ENCODE data around the gene SAPCD1.
"Not testable (repeated sequence)": the region's sequence is repeated elsewhere in the genome, so short reads cannot be mapped to it uniquely, and the experiment has no call there.

SAPCD1 gene

DNA sequence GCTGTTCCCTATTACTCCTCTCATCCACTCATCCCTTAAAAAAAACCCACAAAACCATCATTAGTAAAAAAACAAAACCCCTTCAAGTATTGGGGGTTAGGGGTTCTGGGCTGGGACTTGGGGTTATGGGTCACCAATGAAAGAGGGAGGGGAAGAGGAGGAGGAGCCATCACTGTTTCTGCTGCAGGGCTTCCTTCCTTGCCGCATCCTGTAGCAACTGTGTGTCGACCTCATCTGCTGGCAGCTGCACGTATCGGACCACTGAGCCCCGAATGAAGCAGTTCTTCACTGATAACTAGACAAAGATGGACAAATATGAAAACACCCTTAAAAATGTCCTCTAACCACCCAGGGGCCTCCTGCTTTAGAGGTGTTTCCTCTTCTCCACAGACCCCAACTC is 35.1 kb downstream of the SAPCD1 start:
- Histone ChIP-seq H3K27ac (replicated peaks) (no peak overlapping the region), H3K4me3 (replicated peaks; ENCODE audit: insufficient read depth, low read length) (no peak overlapping the region)
- TF ChIP-seq SPI1 (IDR thresholded peaks at IDR 0.05; ENCODE audit: borderline replicate concordance, low read depth) (no peak), POLR2AphosphoS5 (IDR thresholded peaks at IDR 0.05; ENCODE audit: low read depth) (no peak), GABPA (IDR thresholded peaks at IDR 0.05; ENCODE audit: low read depth) (no peak)
- TF ChIP-seq, protein P1, sequence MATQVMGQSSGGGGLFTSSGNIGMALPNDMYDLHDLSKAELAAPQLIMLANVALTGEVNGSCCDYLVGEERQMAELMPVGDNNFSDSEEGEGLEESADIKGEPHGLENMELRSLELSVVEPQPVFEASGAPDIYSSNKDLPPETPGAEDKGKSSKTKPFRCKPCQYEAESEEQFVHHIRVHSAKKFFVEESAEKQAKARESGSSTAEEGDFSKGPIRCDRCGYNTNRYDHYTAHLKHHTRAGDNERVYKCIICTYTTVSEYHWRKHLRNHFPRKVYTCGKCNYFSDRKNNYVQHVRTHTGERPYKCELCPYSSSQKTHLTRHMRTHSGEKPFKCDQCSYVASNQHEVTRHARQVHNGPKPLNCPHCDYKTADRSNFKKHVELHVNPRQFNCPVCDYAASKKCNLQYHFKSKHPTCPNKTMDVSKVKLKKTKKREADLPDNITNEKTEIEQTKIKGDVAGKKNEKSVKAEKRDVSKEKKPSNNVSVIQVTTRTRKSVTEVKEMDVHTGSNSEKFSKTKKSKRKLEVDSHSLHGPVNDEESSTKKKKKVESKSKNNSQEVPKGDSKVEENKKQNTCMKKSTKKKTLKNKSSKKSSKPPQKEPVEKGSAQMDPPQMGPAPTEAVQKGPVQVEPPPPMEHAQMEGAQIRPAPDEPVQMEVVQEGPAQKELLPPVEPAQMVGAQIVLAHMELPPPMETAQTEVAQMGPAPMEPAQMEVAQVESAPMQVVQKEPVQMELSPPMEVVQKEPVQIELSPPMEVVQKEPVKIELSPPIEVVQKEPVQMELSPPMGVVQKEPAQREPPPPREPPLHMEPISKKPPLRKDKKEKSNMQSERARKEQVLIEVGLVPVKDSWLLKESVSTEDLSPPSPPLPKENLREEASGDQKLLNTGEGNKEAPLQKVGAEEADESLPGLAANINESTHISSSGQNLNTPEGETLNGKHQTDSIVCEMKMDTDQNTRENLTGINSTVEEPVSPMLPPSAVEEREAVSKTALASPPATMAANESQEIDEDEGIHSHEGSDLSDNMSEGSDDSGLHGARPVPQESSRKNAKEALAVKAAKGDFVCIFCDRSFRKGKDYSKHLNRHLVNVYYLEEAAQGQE (IDR thresholded peaks at IDR 0.05; ENCODE audit: insufficient replicate concordance, low read depth) = no peak

DNA sequence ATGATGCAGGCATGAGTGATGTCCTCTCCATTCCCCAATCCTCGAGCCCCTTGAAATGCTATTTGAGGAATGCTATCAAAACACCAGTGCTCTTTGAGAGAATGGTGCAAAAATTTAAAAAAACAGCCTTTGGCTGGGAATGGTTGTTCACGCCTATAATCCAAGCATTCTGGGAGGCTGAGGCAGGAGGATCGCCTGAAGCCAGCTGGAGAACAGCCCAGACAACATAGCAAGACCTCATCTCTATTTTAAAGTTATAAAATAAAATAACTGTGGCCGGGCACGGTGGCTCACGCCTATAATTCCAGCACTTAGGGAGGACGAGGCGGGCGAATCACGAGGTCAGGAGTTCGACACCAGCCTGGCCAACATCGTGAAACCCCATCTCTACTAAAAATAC is 37.3 kb downstream of the SAPCD1 start:
- TF ChIP-seq POLR2AphosphoS5 (IDR thresholded peaks at IDR 0.05; ENCODE audit: low read depth) = no peak
- TF ChIP-seq SPI1 (IDR thresholded peaks at IDR 0.05; ENCODE audit: borderline replicate concordance, low read depth) = no peak
- TF ChIP-seq, protein P2, sequence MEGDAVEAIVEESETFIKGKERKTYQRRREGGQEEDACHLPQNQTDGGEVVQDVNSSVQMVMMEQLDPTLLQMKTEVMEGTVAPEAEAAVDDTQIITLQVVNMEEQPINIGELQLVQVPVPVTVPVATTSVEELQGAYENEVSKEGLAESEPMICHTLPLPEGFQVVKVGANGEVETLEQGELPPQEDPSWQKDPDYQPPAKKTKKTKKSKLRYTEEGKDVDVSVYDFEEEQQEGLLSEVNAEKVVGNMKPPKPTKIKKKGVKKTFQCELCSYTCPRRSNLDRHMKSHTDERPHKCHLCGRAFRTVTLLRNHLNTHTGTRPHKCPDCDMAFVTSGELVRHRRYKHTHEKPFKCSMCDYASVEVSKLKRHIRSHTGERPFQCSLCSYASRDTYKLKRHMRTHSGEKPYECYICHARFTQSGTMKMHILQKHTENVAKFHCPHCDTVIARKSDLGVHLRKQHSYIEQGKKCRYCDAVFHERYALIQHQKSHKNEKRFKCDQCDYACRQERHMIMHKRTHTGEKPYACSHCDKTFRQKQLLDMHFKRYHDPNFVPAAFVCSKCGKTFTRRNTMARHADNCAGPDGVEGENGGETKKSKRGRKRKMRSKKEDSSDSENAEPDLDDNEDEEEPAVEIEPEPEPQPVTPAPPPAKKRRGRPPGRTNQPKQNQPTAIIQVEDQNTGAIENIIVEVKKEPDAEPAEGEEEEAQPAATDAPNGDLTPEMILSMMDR (IDR thresholded peaks at IDR 0.05; ENCODE audit: insufficient read depth, low read length) = no peak
- TF ChIP-seq, protein P1 (IDR thresholded peaks at IDR 0.05; ENCODE audit: insufficient replicate concordance, low read depth) = no peak
- no peak for TF ChIP-seq GABPA (IDR thresholded peaks at IDR 0.05; ENCODE audit: low read depth)
- Histone ChIP-seq H3K4me3 (replicated peaks; ENCODE audit: insufficient read depth, low read length) (no peak overlapping the region), H3K27ac (replicated peaks) (no peak overlapping the region), H3K27me3 (ENCODE audit: insufficient read depth, poor library complexity, severe bottlenecking) (no peaks in the 10 kb centered on the region)
- no peak for DNase-seq (ENCODE audit: low read depth in 1 of 2, low spot score in 1 of 2)

More for the DNA sequence above, 35.1 kb downstream of the SAPCD1 start:
- DNase-seq (ENCODE audit: low read depth in 1 of 2, low spot score in 1 of 2) = no peak
- no peaks in the 10 kb centered on the region for H3K27me3 ChIP-seq (ENCODE audit: insufficient read depth, poor library complexity, severe bottlenecking)

DNA sequence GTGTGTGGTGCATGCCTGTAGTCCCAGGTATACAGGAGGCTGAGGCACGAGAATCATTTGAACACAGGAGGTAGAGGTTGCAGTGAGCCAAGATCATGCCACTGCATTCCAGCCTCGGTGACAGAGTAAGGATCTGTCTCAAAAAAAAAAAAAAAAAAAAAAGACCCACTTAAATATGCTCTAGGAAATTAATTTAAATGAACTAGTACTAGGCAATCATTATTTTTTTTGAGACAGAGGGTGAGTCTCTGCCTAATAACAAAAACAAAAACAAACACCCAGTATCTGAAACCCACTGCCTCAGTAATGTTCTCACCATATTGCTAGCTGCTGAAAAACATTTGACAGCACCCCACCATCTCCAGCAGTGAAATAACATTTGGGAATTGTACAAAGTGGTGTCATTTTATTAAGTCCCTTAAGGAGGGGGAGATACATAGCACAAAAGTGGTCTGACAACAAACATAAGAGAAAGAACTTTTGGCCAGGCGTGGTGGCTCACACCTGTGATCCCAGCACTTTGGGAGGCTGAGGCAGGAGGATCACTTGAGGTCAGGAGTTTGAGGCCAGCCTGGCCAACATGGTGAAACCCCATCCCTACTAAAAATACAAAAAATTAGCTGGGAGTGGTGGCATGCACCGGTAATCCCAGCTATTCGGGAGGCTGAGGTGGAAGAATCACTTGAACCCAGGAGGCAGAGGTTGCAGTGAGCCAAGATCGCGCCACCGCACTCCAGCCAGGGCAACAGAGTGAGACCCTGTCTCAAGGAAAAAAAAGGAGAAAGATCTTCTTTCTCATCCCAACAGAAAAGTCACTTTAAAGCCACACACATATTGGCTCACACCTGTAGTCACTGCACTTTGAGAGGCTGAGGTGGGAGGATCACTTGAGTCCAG is 38.8 kb downstream of the SAPCD1 start:
- not testable (repeated sequence) for H3K27me3 ChIP-seq (ENCODE audit: insufficient read depth, poor library complexity, severe bottlenecking); DNase-seq (ENCODE audit: low read depth in 1 of 2, low spot score in 1 of 2); H3K4me3 ChIP-seq (replicated peaks; ENCODE audit: insufficient read depth, low read length); H3K27ac ChIP-seq (replicated peaks)

DNA sequence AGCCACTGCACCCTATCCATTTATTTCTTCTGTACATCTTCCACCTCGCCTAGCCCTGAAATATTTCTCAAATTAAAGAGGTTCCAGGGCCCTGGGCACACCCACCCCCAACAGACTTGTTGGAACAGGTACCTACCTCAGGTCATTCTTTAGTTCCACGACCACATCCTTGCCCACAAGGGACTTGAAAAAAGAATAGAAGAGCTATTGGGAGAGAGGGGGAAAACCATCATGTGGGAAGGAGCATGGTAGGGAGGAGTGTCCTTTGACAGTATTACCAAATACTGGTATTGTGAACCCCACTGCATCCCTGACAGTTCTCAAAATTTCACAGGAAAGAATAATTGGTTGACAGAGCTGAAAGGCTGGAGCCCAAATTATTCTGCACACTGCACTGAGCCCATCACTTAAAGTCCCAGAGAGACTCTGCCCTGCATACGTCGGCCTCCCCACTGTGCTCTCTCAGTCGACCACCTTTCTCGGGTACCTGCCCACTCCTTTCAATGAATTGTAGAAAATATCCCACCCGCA is 43.5 kb downstream of the SAPCD1 start:
- no peak for TF ChIP-seq GABPA (IDR thresholded peaks at IDR 0.05; ENCODE audit: low read depth)
- TF ChIP-seq, protein P2 (IDR thresholded peaks at IDR 0.05; ENCODE audit: insufficient read depth, low read length) = no peak
- TF ChIP-seq POLR2AphosphoS5 (IDR thresholded peaks at IDR 0.05; ENCODE audit: low read depth) = no peak
- TF ChIP-seq, protein P1 (IDR thresholded peaks at IDR 0.05; ENCODE audit: insufficient replicate concordance, low read depth) = no peak
- no peak for TF ChIP-seq SPI1 (IDR thresholded peaks at IDR 0.05; ENCODE audit: borderline replicate concordance, low read depth)
- Histone ChIP-seq H3K27me3 (ENCODE audit: insufficient read depth, poor library complexity, severe bottlenecking) (no peaks in the 10 kb centered on the region), H3K27ac (replicated peaks) (peak overlapping the region; percentile 81), H3K4me3 (replicated peaks; ENCODE audit: insufficient read depth, low read length) (peak overlapping the region; percentile 75)
- no peak for DNase-seq (ENCODE audit: low read depth in 1 of 2, low spot score in 1 of 2)
